H1 (cell line): ENCODE data around the gene AFAP1L1. TPM values are rescaled to one million over a fixed set of nuclear protein-coding genes. Genes with fewer than 3 reads are reported as not detected.

Experiments
- CTCF ChIA-PET: fragments of 300-600 bp; sonication (Branson Sonifier 250); formaldehyde crosslinking; loops from one replicate; lab custom pipeline; 2021; ENCODE audit not compliant: partially characterized antibody; lab: Charles Lee
- POLR2A ChIA-PET: fragments of 300-600 bp; sonication (Branson Sonifier 250); formaldehyde crosslinking; loops from one replicate; lab custom pipeline; 2021; ENCODE audit warnings: inconsistent platforms; ENCODE audit not compliant: partially characterized antibody; lab: Charles Lee
- DNase-seq, 2 experiments: peaks; one replicate each; pipeline versions ENCODE4 v3.0.0 to v3.0.0-alpha.2; 2010 to 2022; ENCODE audit warnings: low spot score in 2 of 2, low read depth in 1 of 2, mixed read lengths in 1 of 2
- FAIRE-seq: peaks from 2 replicates; lab custom pipeline; 2011; peaks lifted over from hg19 to GRCh38; lab: Jason Lieb, UNC
- H2AFZ ChIP-seq: 2 replicates; pipeline ENCODE4 v1.8.1; 2012; ENCODE audit warnings: low read length, inconsistent platforms
- H2AK5ac ChIP-seq: 2 replicates; pipeline ENCODE4 v1.6.1; 2013; ENCODE audit warnings: low read depth, low read length
- H2BK120ac ChIP-seq: replicated peaks from 2 replicates; pipeline ENCODE3; 2013; ENCODE audit warnings: low read depth, low read length, inconsistent platforms
- H2BK12ac ChIP-seq: 2 replicates; pipeline ENCODE4 v1.6.1; 2013; ENCODE audit warnings: low read depth, low read length
- H2BK15ac ChIP-seq: 2 replicates; pipeline ENCODE4 v1.6.1; 2013; ENCODE audit warnings: low read length
- H2BK20ac ChIP-seq: 2 replicates; pipeline ENCODE4 v1.6.1; 2013; ENCODE audit warnings: low read length
- H2BK5ac ChIP-seq: 2 replicates; pipeline ENCODE4 v1.6.1; 2013; ENCODE audit warnings: low read depth, low read length
- H3K14ac ChIP-seq: 2 replicates; pipeline ENCODE4 v1.6.1; 2013; ENCODE audit warnings: inconsistent platforms; ENCODE audit not compliant: insufficient read length
- H3K18ac ChIP-seq: 2 replicates; pipeline ENCODE4 v1.6.1; 2013; ENCODE audit warnings: low read length; ENCODE audit errors: extremely low read depth
- H3K23ac ChIP-seq: 2 replicates; pipeline ENCODE4 v1.6.1; 2013; ENCODE audit warnings: inconsistent platforms; ENCODE audit not compliant: insufficient read length
- H3K23me2 ChIP-seq: 2 replicates; pipeline ENCODE4 v1.6.1; 2013; ENCODE audit warnings: low read depth, low read length
- H3K27ac ChIP-seq: 2 replicates; pipeline ENCODE4 v1.6.1; 2011; ENCODE audit warnings: low read depth, low read length, inconsistent platforms
- H3K27me3 ChIP-seq, 4 experiments: replicated peaks in 1 of 4; 1 replicate in 1 of 4; 2 replicates in 3 of 4; pipeline versions ENCODE4 v1.6.1 to v1.8.1; 2011 to 2013; ENCODE audit warnings: low read length in 3 of 4, mild to moderate bottlenecking in 3 of 4, inconsistent platforms in 2 of 4, mixed read lengths in 2 of 4, moderate library complexity in 1 of 4; ENCODE audit not compliant: control insufficient read depth in 3 of 4, insufficient read depth in 3 of 4; ENCODE audit errors: extremely low read depth in 1 of 4
- H3K36me3 ChIP-seq, 4 experiments: 2 replicates each; pipeline versions ENCODE4 v1.6.1 to v1.8.1; 2011 to 2013; ENCODE audit warnings: mild to moderate bottlenecking in 4 of 4, low read length in 3 of 4, moderate library complexity in 2 of 4, control low read depth in 1 of 4, inconsistent platforms in 1 of 4; ENCODE audit not compliant: insufficient read depth in 4 of 4, control insufficient read depth in 2 of 4
- H3K4ac ChIP-seq: replicated peaks from 2 replicates; pipeline ENCODE3; 2013; ENCODE audit warnings: low read length, low read depth, mixed read lengths, inconsistent platforms; ENCODE audit not compliant: insufficient read length
- H3K4me1 ChIP-seq, 4 experiments: replicated peaks in 1 of 4; 1 replicate in 1 of 4; 2 replicates in 3 of 4; pipeline versions ENCODE4 v1.6.1 to v1.8.1; 2011 to 2013; ENCODE audit warnings: low read length in 3 of 4, inconsistent platforms in 2 of 4, mixed read lengths in 1 of 4; ENCODE audit not compliant: insufficient read depth in 4 of 4, control insufficient read depth in 3 of 4
- H3K4me2 ChIP-seq, 2 experiments: 2 replicates each; pipeline versions ENCODE4 v1.6.1 to v1.8.1; 2011 to 2013; ENCODE audit warnings: low read depth in 2 of 2, low read length in 2 of 2, control low read depth in 1 of 2, inconsistent platforms in 1 of 2, mild to moderate bottlenecking in 1 of 2; ENCODE audit not compliant: insufficient read depth in 1 of 2
- H3K4me3 ChIP-seq, 4 experiments: fragments of 200-600, 300-600 bp in 1 of 4; sonication (generic), shearing (Covaris generic), sonication (Bioruptor Twin) in 1 of 4; 2 replicates each; pipeline versions ENCODE4 v1.5.1 to v1.8.1; 2011 to 2016; ENCODE audit warnings: low read length in 4 of 4, low read depth in 3 of 4, control low read depth in 2 of 4, inconsistent platforms in 2 of 4, mild to moderate bottlenecking in 2 of 4, mixed read lengths in 1 of 4, moderate library complexity in 1 of 4; ENCODE audit not compliant: insufficient read depth in 2 of 4; ENCODE audit errors: extremely low read depth in 1 of 4
- H3K56ac ChIP-seq: replicated peaks from 2 replicates; pipeline ENCODE3; 2013; ENCODE audit warnings: low read depth, mild to moderate bottlenecking, mixed read lengths, low read length, inconsistent platforms; ENCODE audit not compliant: insufficient read length
- H3K79me1 ChIP-seq: 2 replicates; pipeline ENCODE4 v1.6.1; 2013; ENCODE audit warnings: low read depth, low read length, control low read depth
- H3K79me2 ChIP-seq, 2 experiments: 2 replicates each; pipeline versions ENCODE4 v1.6.1 to v1.8.1; 2012 to 2013; ENCODE audit warnings: low read length in 2 of 2, mild to moderate bottlenecking in 2 of 2, inconsistent platforms in 1 of 2; ENCODE audit not compliant: insufficient read depth in 2 of 2, control insufficient read depth in 1 of 2
- H3K9ac ChIP-seq, 4 experiments: replicated peaks in 1 of 4; 1 replicate in 1 of 4; 2 replicates in 3 of 4; pipeline versions ENCODE4 v1.6.1 to v1.8.1; 2011 to 2013; ENCODE audit warnings: low read depth in 3 of 4, low read length in 3 of 4, control low read depth in 2 of 4, mild to moderate bottlenecking in 2 of 4, moderate library complexity in 2 of 4, inconsistent platforms in 1 of 4; ENCODE audit errors: extremely low read depth in 1 of 4
- H3K9me3 ChIP-seq, 2 experiments: 2 replicates each; pipeline versions ENCODE4 v1.6.1 to v1.8.1; 2012 to 2013; ENCODE audit warnings: mild to moderate bottlenecking in 2 of 2, moderate library complexity in 2 of 2, control low read depth in 1 of 2, inconsistent platforms in 1 of 2, low read depth in 1 of 2, low read length in 1 of 2, mixed read lengths in 1 of 2; ENCODE audit not compliant: insufficient read depth in 2 of 2
- H4K20me1 ChIP-seq, 2 experiments: replicated peaks in 1 of 2; 2 replicates each; pipeline versions ENCODE3 to v1.8.1; 2011 to 2013; ENCODE audit warnings: inconsistent platforms in 2 of 2, low read length in 2 of 2, mild to moderate bottlenecking in 1 of 2; ENCODE audit not compliant: insufficient read depth in 2 of 2, control insufficient read depth in 1 of 2
- H4K5ac ChIP-seq: 2 replicates; pipeline ENCODE4 v1.6.1; 2013; ENCODE audit warnings: low read length, low read depth, mixed read lengths, inconsistent platforms; ENCODE audit not compliant: insufficient read length
- H4K8ac ChIP-seq: 2 replicates; pipeline ENCODE4 v1.8.0; 2013; ENCODE audit warnings: mild to moderate bottlenecking, moderate library complexity, low read length, inconsistent platforms; ENCODE audit not compliant: insufficient read depth; ENCODE audit errors: extremely low read depth
- H4K91ac ChIP-seq: replicated peaks from 2 replicates; pipeline ENCODE3; 2013; ENCODE audit warnings: low read length, mixed read lengths, inconsistent platforms; ENCODE audit not compliant: insufficient read length
- BCL11A ChIP-seq, 2 experiments: IDR thresholded peaks; one replicate each; pipeline ENCODE4 v1.6.1; 2011; ENCODE audit warnings: low read depth in 2 of 2, low read length in 2 of 2, mild to moderate bottlenecking in 2 of 2
- CEBPB ChIP-seq: IDR thresholded peaks from 2 replicates; pipeline ENCODE4 v1.6.1; 2012; ENCODE audit warnings: low read depth, low read length
- CHD2 ChIP-seq: IDR thresholded peaks from 2 replicates; pipeline ENCODE4 v1.6.1; 2012; ENCODE audit warnings: low read length, improper control_type of control experiment
- CREB1 ChIP-seq: IDR thresholded peaks from 2 replicates; pipeline ENCODE4 v1.6.1; 2012; ENCODE audit warnings: inconsistent platforms
- EZH2 ChIP-seq: fragments of 200-600 bp; sonication (generic); IDR thresholded peaks from 2 replicates; pipeline ENCODE4 v1.7.1; 2012; ENCODE audit warnings: low read depth, mild to moderate bottlenecking, moderate library complexity, low read length, inconsistent platforms; ENCODE audit not compliant: severe bottlenecking
- GABPA ChIP-seq: IDR thresholded peaks from 2 replicates; pipeline ENCODE4 v1.6.1; 2011; ENCODE audit warnings: mild to moderate bottlenecking, low read length, moderate library complexity, borderline replicate concordance; ENCODE audit not compliant: insufficient read depth
- HDAC6 ChIP-seq: IDR thresholded peaks from one replicate; pipeline ENCODE4 v1.7.1; 2012; ENCODE audit warnings: low read depth, mild to moderate bottlenecking, inconsistent platforms, low read length, moderate library complexity
- JUND ChIP-seq: IDR thresholded peaks from 2 replicates; pipeline ENCODE4 v1.6.1; 2011; ENCODE audit warnings: mild to moderate bottlenecking, improper control_type of control experiment, low read length
- NANOG ChIP-seq: IDR thresholded peaks from 2 replicates; pipeline ENCODE4 v1.6.1; 2011; ENCODE audit warnings: low read length, low read depth, mild to moderate bottlenecking, inconsistent platforms; ENCODE audit not compliant: insufficient read depth, poor library complexity, severe bottlenecking
- RXRA ChIP-seq: IDR thresholded peaks from 2 replicates; pipeline ENCODE4 v1.6.1; 2011; ENCODE audit warnings: low read depth, mild to moderate bottlenecking, low read length, moderate library complexity; ENCODE audit not compliant: insufficient read depth
- SP1 ChIP-seq: IDR thresholded peaks from 2 replicates; pipeline ENCODE4 v1.6.1; 2011; ENCODE audit warnings: low read depth, low read length
- SP4 ChIP-seq: IDR thresholded peaks from 2 replicates; pipeline ENCODE4 v1.6.1; 2012; ENCODE audit warnings: low read length, inconsistent platforms
- TAF1 ChIP-seq: IDR thresholded peaks from 2 replicates; pipeline ENCODE4 v1.6.1; 2011; ENCODE audit warnings: mild to moderate bottlenecking, low read depth, low read length
- WGBS, 2 experiments: shearing (Covaris generic) in 1 of 2; methylation state at CpG; one replicate each; pipeline versions ENCODE4 v1.1.6 to v1.1.7; 2013 to 2015; ENCODE audit warnings: low lambda C conversion rate in 2 of 2, mixed read lengths in 2 of 2, inconsistent platforms in 1 of 2, low coverage in 1 of 2, missing lambda C conversion rate in 1 of 2; ENCODE audit not compliant: insufficient replicate concordance in 2 of 2, insufficient coverage in 1 of 2, insufficient read length in 1 of 2; ENCODE audit errors: extremely low coverage in 1 of 2, missing lambda C conversion rate in 1 of 2; 5-methylcytosine and 5-hydroxymethylcytosine counted together
- polyA plus RNA-seq, 7 experiments: library from polyadenylated mRNA; depleted of rRNA in 3 of 7; stranded (reverse) in 5 of 7; unstranded in 2 of 7; fragments of >200 nt in 5 of 7; fragments of 200-250 nt in 2 of 7; gene quantifications; 1 replicate in 5 of 7; 2 replicates in 1 of 7; 4 replicates in 1 of 7; pipeline versions ENCODE4 v1.2.1 to v1.2.3, GENCODE V29; 2011 to 2013; ENCODE audit warnings: missing spikeins in 2 of 7, mixed read lengths in 2 of 7
- total RNA-seq: library from RNA; stranded (reverse); fragmentation: NEBNext Ultra II Directional; extraction: Animal tissue kit (Norgen Biotek cat#: 25700); gene quantifications from 2 replicates; pipeline ENCODE4 v1.2.1, GENCODE V29; 2021
- TF ChIP-seq, protein P1 (sequence below): IDR thresholded peaks from 2 replicates; pipeline ENCODE4 v1.6.1; 2012; ENCODE audit warnings: inconsistent platforms

The AFAP1L1 gene
- total and polyA plus RNA-seq, 2 of the 8 experiments (the other 6 are each of a cell fraction or from before 2014, with no cell fraction given): 0.79 to 4.7 TPM

DNA sequence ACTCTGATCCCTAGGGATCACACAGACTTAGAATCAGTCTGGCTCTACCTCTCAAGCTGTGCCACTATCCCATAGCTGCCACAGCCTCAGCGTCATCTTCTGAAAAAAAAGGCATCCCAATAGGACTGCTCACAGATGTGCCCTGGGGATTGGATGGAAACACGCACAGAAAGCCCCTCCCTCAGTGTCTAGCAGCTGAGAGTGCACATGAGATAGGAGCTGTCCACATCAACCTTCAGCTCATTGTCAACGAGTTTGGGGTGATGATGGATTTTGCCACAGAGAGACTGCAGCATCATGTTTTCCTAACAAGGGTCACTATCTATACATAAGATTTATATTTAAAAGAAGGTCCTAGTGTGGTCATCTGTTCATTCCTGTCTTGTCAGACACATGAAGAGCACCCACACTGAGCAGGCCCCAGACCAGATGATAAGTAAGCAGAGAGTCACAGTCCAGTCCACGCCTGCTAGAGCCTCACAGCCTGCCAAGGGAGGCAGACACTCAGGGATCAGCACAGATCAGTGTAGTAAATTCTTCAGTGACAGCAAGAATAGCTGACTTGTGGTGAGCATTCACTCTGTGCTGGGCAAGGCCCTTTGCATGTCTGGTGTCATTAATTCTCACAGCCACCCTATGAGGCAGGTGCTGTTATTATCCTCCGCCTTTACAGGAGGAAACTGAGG lies 25.8 kb downstream of the AFAP1L1 start:
- Histone ChIP-seq H3K9me3 (no peaks in the 10 kb centered on the region), H3K79me2 (no peaks in the 10 kb centered on the region), H2BK20ac (no peak overlapping the region), H2BK12ac (no peak overlapping the region), H3K36me3 (no peaks in the 10 kb centered on the region), H3K4me1 (peaks cover 0 to 6% (median 2%) of the 10 kb centered on the region in 4 experiments; a peak in 3 of 7 replicates), H3K18ac (no peak overlapping the region), H4K91ac (peak overlapping the region; percentile 54), H3K23me2 (no peaks in the 10 kb centered on the region), H3K4me3 (no peak overlapping the region), H2BK15ac (no peak overlapping the region), H2AFZ (no peak overlapping the region), H2AK5ac (no peak overlapping the region), H4K20me1 (no peaks in the 10 kb centered on the region), H3K9ac (no peak overlapping the region; a peak in 1 of 7 replicates), H3K56ac (no peak overlapping the region), H3K27ac (no peak overlapping the region), H2BK120ac (no peak overlapping the region), H4K5ac (no peak overlapping the region), H2BK5ac (no peak overlapping the region), H3K4me2 (no peak overlapping the region), H3K79me1 (no peaks in the 10 kb centered on the region), H3K4ac (no peak overlapping the region), H3K23ac (no peak overlapping the region), H3K14ac (no peak overlapping the region), H3K27me3 (no peaks in the 10 kb centered on the region), H4K8ac (no peak overlapping the region)
- FAIRE-seq (no peak), DNase-seq (no peak)
- ChIA-PET CTCF (interaction anchor here (0.6 to 4.1 kb wide), 17 partner anchors 10 to 335 kb away, joined by 3 to 25 read pairs (median 3); partner anchors contain the start of gene ABLIM3), POLR2A (interaction anchor here (1.2 kb wide), 1 partner anchor 58 kb away, joined by 3 read pairs; no protein-coding TSS in a partner anchor)
- WGBS, 2 experiments: 89% methylated on average over 5 of the region's 5 CpGs; no CpG with 5 or more reads in 1 of the 2 experiments
- TF ChIP-seq, protein P1, sequence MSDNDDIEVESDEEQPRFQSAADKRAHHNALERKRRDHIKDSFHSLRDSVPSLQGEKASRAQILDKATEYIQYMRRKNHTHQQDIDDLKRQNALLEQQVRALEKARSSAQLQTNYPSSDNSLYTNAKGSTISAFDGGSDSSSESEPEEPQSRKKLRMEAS: no peak
- no peak for TF ChIP-seq JUND
- no peak for TF ChIP-seq BCL11A (IDR thresholded peaks at IDR 0.05; ENCODE audit: low read depth in 2 of 2, low read length in 2 of 2)
- no peak for TF ChIP-seq HDAC6
- no peak for TF ChIP-seq GABPA
- TF ChIP-seq TAF1: no peak
- no peak for TF ChIP-seq CHD2
- TF ChIP-seq CREB1: no peak
- no peak for TF ChIP-seq SP4
- no peak for TF ChIP-seq SP1
- no peak for TF ChIP-seq CEBPB
- TF ChIP-seq NANOG: no peak
- no peak for TF ChIP-seq RXRA
- TF ChIP-seq EZH2: no peak
